ENCODE results near the gene DUSP2.
A peak's percentile ranks its signal among the peaks of the same experiment; 100 is the strongest.

The DUSP2 gene

GRCh38 chr2:96137321-96138178 is 7.7 kb downstream of the DUSP2 start:
- no peaks in the 10 kb centered on the region for H3K9me3 ChIP-seq
- no peaks in the 10 kb centered on the region for H3K4me1 ChIP-seq
- no peaks in the 10 kb centered on the region for H3K27me3 ChIP-seq
- DNase-seq, result no peak
- H3K4me3 ChIP-seq (ENCODE audit: low read depth, low read length), result no peak overlapping the region
- no peaks in the 10 kb centered on the region for H3K36me3 ChIP-seq
- TF ChIP-seq CTCF (IDR thresholded peaks at IDR 0.05; ENCODE audit: low read depth, low read length), result no peak

- peak; percentile 23 for DNase-seq
- no peaks in the 10 kb centered on the region for H3K27me3 ChIP-seq
- TF ChIP-seq CTCF (IDR thresholded peaks at IDR 0.05; ENCODE audit: low read depth, low read length), result no peak
Observed at GRCh38 chr2:96136129-96136720, 9.0 kb downstream of the DUSP2 start.

GRCh38 chr2:96135621-96136020 is 9.6 kb downstream of the DUSP2 start:
- DNase-seq, result no peak
- H3K27me3 ChIP-seq, result no peaks in the 10 kb centered on the region
- H3K4me1 ChIP-seq, result no peaks in the 10 kb centered on the region
- no peaks in the 10 kb centered on the region for H3K9me3 ChIP-seq
- no peak overlapping the region for H3K4me3 ChIP-seq (ENCODE audit: low read depth, low read length)
- no peak for TF ChIP-seq CTCF (IDR thresholded peaks at IDR 0.05; ENCODE audit: low read depth, low read length)
- H3K36me3 ChIP-seq, result no peaks in the 10 kb centered on the region

More at GRCh38 chr2:96136129-96136720, 9.0 kb downstream of the DUSP2 start:
- no peaks in the 10 kb centered on the region for H3K36me3 ChIP-seq
- H3K4me1 ChIP-seq, result no peaks in the 10 kb centered on the region
- no peak overlapping the region for H3K4me3 ChIP-seq (ENCODE audit: low read depth, low read length)
- no peaks in the 10 kb centered on the region for H3K9me3 ChIP-seq

- H3K36me3 ChIP-seq, result no peaks in the 10 kb centered on the region
- TF ChIP-seq CTCF (IDR thresholded peaks at IDR 0.05; ENCODE audit: low read depth, low read length), result no peak
- no peaks in the 10 kb centered on the region for H3K9me3 ChIP-seq
- no peaks in the 10 kb centered on the region for H3K4me1 ChIP-seq
- H3K27me3 ChIP-seq, result no peaks in the 10 kb centered on the region
- DNase-seq, result no peak
- no peak overlapping the region for H3K4me3 ChIP-seq (ENCODE audit: low read depth, low read length)
Observed at GRCh38 chr2:96135171-96135570, 10.1 kb downstream of the DUSP2 start.

GRCh38 chr2:96134421-96134820 is 10.8 kb downstream of the DUSP2 start:
- no peak for TF ChIP-seq CTCF (IDR thresholded peaks at IDR 0.05; ENCODE audit: low read depth, low read length)
- H3K4me1 ChIP-seq, result no peaks in the 10 kb centered on the region
- H3K4me3 ChIP-seq (ENCODE audit: low read depth, low read length), result no peak overlapping the region
- H3K9me3 ChIP-seq, result no peaks in the 10 kb centered on the region
- no peak for DNase-seq
- no peaks in the 10 kb centered on the region for H3K27me3 ChIP-seq
- H3K36me3 ChIP-seq, result no peaks in the 10 kb centered on the region
